H9 (cell line): ENCODE results near the gene TIPRL. TPM values are rescaled to one million over a fixed set of nuclear protein-coding genes. Genes with fewer than 3 reads are reported as not detected.

Experiments
- DNase-seq: peaks from one replicate; pipeline ENCODE4 v3.0.0-alpha.2; 2017
- H2AFZ ChIP-seq: one replicate; pipeline ENCODE4 v1.6.1; 2013; ENCODE audit warnings: mild to moderate bottlenecking, low read length, control low read depth, moderate library complexity
- H2AK5ac ChIP-seq: 2 replicates; pipeline ENCODE4 v1.6.1; 2013; ENCODE audit warnings: low read length, control low read depth, mixed read lengths; ENCODE audit not compliant: insufficient read length
- H2BK120ac ChIP-seq: one replicate; pipeline ENCODE4 v1.6.1; 2013; ENCODE audit warnings: low read depth, mild to moderate bottlenecking, low read length, control low read depth, inconsistent platforms; ENCODE audit not compliant: poor library complexity, severe bottlenecking
- H2BK12ac ChIP-seq: 2 replicates; pipeline ENCODE4 v1.6.1; 2013; ENCODE audit warnings: low read length, control low read depth, mixed read lengths, low read depth; ENCODE audit not compliant: insufficient read length
- H2BK15ac ChIP-seq: 2 replicates; pipeline ENCODE4 v1.6.1; 2013; ENCODE audit warnings: low read depth, low read length, control low read depth
- H2BK20ac ChIP-seq: one replicate; pipeline ENCODE4 v1.6.1; 2013; ENCODE audit warnings: low read depth, mild to moderate bottlenecking, low read length, control low read depth, inconsistent platforms; ENCODE audit not compliant: poor library complexity, severe bottlenecking
- H2BK5ac ChIP-seq: 2 replicates; pipeline ENCODE4 v1.6.1; 2013; ENCODE audit warnings: low read length, control low read depth, mixed read lengths; ENCODE audit not compliant: insufficient read length
- H3K14ac ChIP-seq: 2 replicates; pipeline ENCODE4 v1.6.1; 2013; ENCODE audit warnings: low read length, control low read depth; ENCODE audit not compliant: insufficient read depth
- H3K18ac ChIP-seq: 2 replicates; pipeline ENCODE4 v1.6.1; 2013; ENCODE audit warnings: low read depth, mild to moderate bottlenecking, mixed read lengths, low read length, control low read depth; ENCODE audit not compliant: insufficient read length
- H3K23ac ChIP-seq: 2 replicates; pipeline ENCODE4 v1.6.1; 2013; ENCODE audit warnings: low read length, control low read depth, mixed read lengths, low read depth; ENCODE audit not compliant: insufficient read length
- H3K23me2 ChIP-seq: 2 replicates; pipeline ENCODE4 v1.6.1; 2013; ENCODE audit warnings: low read depth, mild to moderate bottlenecking, mixed read lengths, low read length, control low read depth; ENCODE audit not compliant: insufficient read length, poor library complexity, severe bottlenecking
- H3K27ac ChIP-seq: 2 replicates; pipeline ENCODE4 v1.5.1; 2013; ENCODE audit warnings: low read length, control low read depth, mixed read lengths, low read depth; ENCODE audit not compliant: insufficient read length
- H3K27me3 ChIP-seq: 2 replicates; pipeline ENCODE4 v1.6.1; 2013; ENCODE audit warnings: low read length, control low read depth, inconsistent platforms; ENCODE audit not compliant: insufficient read depth
- H3K4ac ChIP-seq: 2 replicates; pipeline ENCODE4 v1.6.1; 2013; ENCODE audit warnings: low read depth, mild to moderate bottlenecking, control low read depth, inconsistent platforms, low read length, moderate library complexity
- H3K4me1 ChIP-seq: 2 replicates; pipeline ENCODE4 v1.6.1; 2013; ENCODE audit warnings: low read length, control low read depth, inconsistent platforms; ENCODE audit not compliant: insufficient read depth
- H3K4me2 ChIP-seq: 2 replicates; pipeline ENCODE4 v1.6.1; 2013; ENCODE audit warnings: low read length, control low read depth, mixed read lengths; ENCODE audit not compliant: insufficient read length, insufficient read depth
- H3K56ac ChIP-seq: 2 replicates; pipeline ENCODE4 v1.6.1; 2013; ENCODE audit warnings: low read depth, mild to moderate bottlenecking, mixed read lengths, low read length, control low read depth; ENCODE audit not compliant: insufficient read length
- H3K79me1 ChIP-seq: 2 replicates; pipeline ENCODE4 v1.6.1; 2013; ENCODE audit warnings: low read depth, mild to moderate bottlenecking, moderate library complexity, low read length, control low read depth, inconsistent platforms; ENCODE audit not compliant: insufficient read depth, poor library complexity, severe bottlenecking
- H3K79me2 ChIP-seq: 2 replicates; pipeline ENCODE4 v1.6.1; 2013; ENCODE audit warnings: low read length, control low read depth, inconsistent platforms; ENCODE audit not compliant: insufficient read depth
- H3K9ac ChIP-seq: 2 replicates; pipeline ENCODE4 v1.6.1; 2013; ENCODE audit warnings: low read length, control low read depth, mixed read lengths; ENCODE audit not compliant: insufficient read length; ENCODE audit errors: extremely low read depth
- H3K9me3 ChIP-seq: one replicate; pipeline ENCODE4 v1.6.1; 2013; ENCODE audit warnings: low read depth, low read length, inconsistent platforms; ENCODE audit not compliant: control insufficient read depth
- H3T11ph ChIP-seq: one replicate; pipeline ENCODE4 v1.6.1; 2013; ENCODE audit warnings: mild to moderate bottlenecking, low read length, control low read depth, inconsistent platforms
- H4K20me1 ChIP-seq: one replicate; pipeline ENCODE4 v1.6.1; 2013; ENCODE audit not compliant: control insufficient read depth, insufficient read length, insufficient read depth
- H4K5ac ChIP-seq: 2 replicates; pipeline ENCODE4 v1.6.1; 2013; ENCODE audit warnings: low read depth, mild to moderate bottlenecking, mixed read lengths, low read length, control low read depth; ENCODE audit not compliant: insufficient read length
- H4K8ac ChIP-seq: replicated peaks from 2 replicates; pipeline ENCODE4 v1.6.1; 2013; ENCODE audit warnings: low read length, control low read depth, mixed read lengths, low read depth; ENCODE audit not compliant: insufficient read length
- H4K91ac ChIP-seq: 2 replicates; pipeline ENCODE4 v1.6.1; 2013; ENCODE audit warnings: low read depth, mild to moderate bottlenecking, moderate library complexity, mixed read lengths, low read length, control low read depth; ENCODE audit not compliant: insufficient read length
- H3K27ac Mint-ChIP-seq, 3 experiments: 2 replicates in 2 of 3; 3 replicates in 1 of 3; pipeline ENCODE4 v1.8.0; 2020 to 2021; ENCODE audit warnings: mixed read lengths in 3 of 3, mild to moderate bottlenecking in 1 of 3, moderate library complexity in 1 of 3
- H3K27me3 Mint-ChIP-seq: 2 replicates; pipeline ENCODE4 v1.8.0; 2021; ENCODE audit warnings: low read depth, mild to moderate bottlenecking, moderate library complexity, mixed read lengths
- H3K36me3 Mint-ChIP-seq, 3 experiments: 2 replicates in 2 of 3; 3 replicates in 1 of 3; pipeline ENCODE4 v1.8.0; 2020 to 2021; ENCODE audit warnings: low read depth in 3 of 3, mixed read lengths in 3 of 3; ENCODE audit not compliant: insufficient read depth in 1 of 3
- H3K4me1 Mint-ChIP-seq, 2 experiments: 2 replicates each; pipeline ENCODE4 v1.8.0; 2020; ENCODE audit warnings: mixed read lengths in 2 of 2
- H3K4me3 Mint-ChIP-seq, 2 experiments: 2 replicates in 1 of 2; 3 replicates in 1 of 2; pipeline ENCODE4 v1.8.0; 2020 to 2021; ENCODE audit warnings: mild to moderate bottlenecking in 2 of 2, mixed read lengths in 2 of 2, moderate library complexity in 1 of 2
- H3K9me3 Mint-ChIP-seq, 2 experiments: 2 replicates in 1 of 2; 3 replicates in 1 of 2; pipeline ENCODE4 v1.8.0; 2020; ENCODE audit warnings: mild to moderate bottlenecking in 2 of 2, mixed read lengths in 2 of 2, moderate library complexity in 1 of 2
- WGBS: extraction: QIAGEN DNeasy Blood & Tissue Kit; methylation state at CpG from one replicate; pipeline ENCODE4 v1.1.7; 2013; ENCODE audit warnings: missing lambda C conversion rate, low lambda C conversion rate, mixed read lengths; ENCODE audit not compliant: insufficient read length; ENCODE audit errors: extremely low coverage; 5-methylcytosine and 5-hydroxymethylcytosine counted together
- total RNA-seq: library from RNA; stranded (reverse); gene quantifications from 2 replicates; pipeline ENCODE4 v1.2.1, GENCODE V29; 2021
- TF ChIP-seq, protein P1 (sequence below): fragments of 200-600 bp; sonication (generic); conservative IDR thresholded peaks from 3 replicates; pipeline ENCODE4 v1.8.0; 2021; ENCODE audit warnings: antibody characterized with exemption, mild to moderate bottlenecking

Gene TIPRL
- total RNA-seq, 1 experiment from 2014 or later: 24.4 TPM

DNA sequence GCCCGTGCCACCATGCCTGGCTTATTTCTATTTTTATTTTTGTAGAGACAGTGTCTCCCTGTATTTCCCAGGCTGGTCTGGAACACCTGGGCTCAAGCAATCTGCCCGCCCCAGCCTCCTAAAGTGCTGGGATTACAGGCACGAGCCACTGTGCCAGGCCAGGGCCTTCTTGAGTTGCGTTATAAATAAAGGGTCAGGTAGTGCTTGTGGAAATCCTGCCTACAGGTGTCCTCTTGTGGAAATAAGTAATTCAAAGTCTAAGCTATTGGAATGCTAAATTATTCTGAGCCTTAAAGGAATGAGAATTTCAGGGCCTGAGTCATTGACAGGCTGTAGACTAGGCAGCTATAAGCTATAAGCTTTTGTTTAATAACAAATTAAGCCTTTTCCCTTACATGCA lies 38.9 kb downstream of the TIPRL start:
- H3K27me3 ChIP-seq: no peaks in the 10 kb centered on the region
- no peak overlapping the region for H3K4me2 ChIP-seq
- peak overlapping the region in 1 of 3 experiments; percentile 28; a peak in 2 of 7 replicates for H3K27ac Mint-ChIP-seq
- no peak overlapping the region for H2BK12ac ChIP-seq
- H3K9me3 Mint-ChIP-seq: peaks cover 5 to 8% of the 10 kb centered on the region in 2 experiments
- H3K79me2 ChIP-seq: no peaks in the 10 kb centered on the region
- H3K14ac ChIP-seq: no peak overlapping the region
- H3K9me3 ChIP-seq: no peaks in the 10 kb centered on the region
- H4K20me1 ChIP-seq: no peaks in the 10 kb centered on the region
- no peak overlapping the region for H2BK20ac ChIP-seq
- H2AFZ ChIP-seq: no peak overlapping the region
- TF ChIP-seq, protein P1, sequence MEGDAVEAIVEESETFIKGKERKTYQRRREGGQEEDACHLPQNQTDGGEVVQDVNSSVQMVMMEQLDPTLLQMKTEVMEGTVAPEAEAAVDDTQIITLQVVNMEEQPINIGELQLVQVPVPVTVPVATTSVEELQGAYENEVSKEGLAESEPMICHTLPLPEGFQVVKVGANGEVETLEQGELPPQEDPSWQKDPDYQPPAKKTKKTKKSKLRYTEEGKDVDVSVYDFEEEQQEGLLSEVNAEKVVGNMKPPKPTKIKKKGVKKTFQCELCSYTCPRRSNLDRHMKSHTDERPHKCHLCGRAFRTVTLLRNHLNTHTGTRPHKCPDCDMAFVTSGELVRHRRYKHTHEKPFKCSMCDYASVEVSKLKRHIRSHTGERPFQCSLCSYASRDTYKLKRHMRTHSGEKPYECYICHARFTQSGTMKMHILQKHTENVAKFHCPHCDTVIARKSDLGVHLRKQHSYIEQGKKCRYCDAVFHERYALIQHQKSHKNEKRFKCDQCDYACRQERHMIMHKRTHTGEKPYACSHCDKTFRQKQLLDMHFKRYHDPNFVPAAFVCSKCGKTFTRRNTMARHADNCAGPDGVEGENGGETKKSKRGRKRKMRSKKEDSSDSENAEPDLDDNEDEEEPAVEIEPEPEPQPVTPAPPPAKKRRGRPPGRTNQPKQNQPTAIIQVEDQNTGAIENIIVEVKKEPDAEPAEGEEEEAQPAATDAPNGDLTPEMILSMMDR: no peak
- no peak overlapping the region for H3K56ac ChIP-seq
- no peak overlapping the region for H4K8ac ChIP-seq
- no peak overlapping the region for H3T11ph ChIP-seq
- no peaks in the 10 kb centered on the region for H3K23me2 ChIP-seq
- no peak overlapping the region for H3K9ac ChIP-seq
- H3K4me3 Mint-ChIP-seq: no peak overlapping the region
- WGBS: no CpG with 5 or more reads among the region's 4 CpGs
- H3K27ac ChIP-seq: no peak overlapping the region
- no peak overlapping the region for H4K5ac ChIP-seq
- no peak overlapping the region for H3K23ac ChIP-seq
- no peak overlapping the region for H2BK15ac ChIP-seq
- H2BK5ac ChIP-seq: no peak overlapping the region
- H2BK120ac ChIP-seq: no peak overlapping the region
- peaks cover 21 to 22% of the 10 kb centered on the region in 2 experiments for H3K4me1 Mint-ChIP-seq
- no peak overlapping the region for H2AK5ac ChIP-seq
- peaks cover 0 to 8% (median 0%) of the 10 kb centered on the region in 3 experiments; a peak in 1 of 7 replicates for H3K36me3 Mint-ChIP-seq
- H3K4me1 ChIP-seq: no peaks in the 10 kb centered on the region; the same call in 1 of the 2 replicates
- no peak overlapping the region for H4K91ac ChIP-seq
- no peak for DNase-seq
- no peaks in the 10 kb centered on the region for H3K79me1 ChIP-seq
- no peak overlapping the region for H3K18ac ChIP-seq
- 0 out of 2 replicates have a peak, but pooled peaks cover 2% of the 10 kb centered on the region for H3K27me3 Mint-ChIP-seq
- no peak overlapping the region for H3K4ac ChIP-seq
